Natural killer cell (primary cell): ENCODE measurements around the gene EFHC2. TPM values are rescaled to one million over a fixed set of nuclear protein-coding genes. Genes with fewer than 3 reads are reported as not detected.

ENCODE experiments used
- ATAC-seq, 3 donors: fragments of 150-1000 bp in 2 of 3; fragments of 200-7000 bp in 1 of 3; cut with Tn5 transposase; 1 replicate in 1 of 3; 2 replicates in 2 of 3; pipeline ENCODE4 v1.10.0; 2021; ENCODE audit warnings: mild to moderate bottlenecking in 2 of 3, moderate library complexity in 2 of 3
- DNase-seq, 2 donors: peaks; one replicate each; pipeline versions ENCODE4 v3.0.0 to v3.0.0-alpha.2; 2013 to 2021; ENCODE audit warnings: mixed read lengths in 1 of 2
- H3K27ac ChIP-seq: one replicate; pipeline ENCODE4 v1.5.1; 2013; ENCODE audit warnings: mild to moderate bottlenecking, low read length
- H3K27me3 ChIP-seq: one replicate; pipeline ENCODE4 v1.6.1; 2013; ENCODE audit warnings: low read length; ENCODE audit not compliant: control insufficient read depth, insufficient read depth
- H3K36me3 ChIP-seq: one replicate; pipeline ENCODE4 v1.6.1; 2013; ENCODE audit warnings: low read length; ENCODE audit not compliant: control insufficient read depth, insufficient read depth
- H3K4me1 ChIP-seq: one replicate; pipeline ENCODE4 v1.6.1; 2013; ENCODE audit warnings: low read length; ENCODE audit not compliant: control insufficient read depth, insufficient read depth
- H3K4me3 ChIP-seq: one replicate; pipeline ENCODE4 v1.5.1; 2013; ENCODE audit warnings: low read length
- H3K9me3 ChIP-seq: one replicate; pipeline ENCODE4 v1.6.1; 2013; ENCODE audit warnings: low read length; ENCODE audit not compliant: control insufficient read depth, insufficient read depth
- H3K27ac Mint-ChIP-seq, 2 donors: one replicate each; pipeline ENCODE4 v1.8.0; 2022; ENCODE audit warnings: mild to moderate bottlenecking in 2 of 2, mixed read lengths in 2 of 2, moderate library complexity in 1 of 2
- H3K27me3 Mint-ChIP-seq, 2 donors: one replicate each; pipeline ENCODE4 v1.8.0; 2022; ENCODE audit warnings: low read depth in 2 of 2, mixed read lengths in 2 of 2
- H3K36me3 Mint-ChIP-seq: one replicate; pipeline ENCODE4 v1.8.0; 2022; ENCODE audit warnings: mixed read lengths
- H3K4me1 Mint-ChIP-seq, 2 donors: one replicate each; pipeline ENCODE4 v1.8.0; 2022; ENCODE audit warnings: mixed read lengths in 2 of 2
- H3K4me3 Mint-ChIP-seq: one replicate; pipeline ENCODE4 v1.8.0; 2022; ENCODE audit warnings: mild to moderate bottlenecking, moderate library complexity, mixed read lengths
- H3K9me3 Mint-ChIP-seq, 2 donors: one replicate each; pipeline ENCODE4 v1.8.0; 2022; ENCODE audit warnings: mixed read lengths in 2 of 2
- WGBS: methylation state at CpG from one replicate; pipeline ENCODE4 v1.1.7; 2013; ENCODE audit warnings: missing lambda C conversion rate; ENCODE audit not compliant: insufficient coverage; 5-methylcytosine and 5-hydroxymethylcytosine counted together
- intact Hi-C: fragments of 100-400 bp; cut with micrococcal nuclease; formaldehyde crosslinking; loops from one replicate; pipeline ENCODE4 v1.14.2; 2022
- total RNA-seq, 4 donors: library from RNA; stranded (reverse); fragments of 120-200 nt in 1 of 4; gene quantifications; one replicate each; pipeline versions ENCODE4 v1.2.3 to v1.2.4, GENCODE V29; 2013 to 2022
- TF ChIP-seq, protein P1 (sequence below): fragments of 200-600 bp; IDR thresholded peaks from one replicate; pipeline ENCODE4 v1.8.0; 2022; ENCODE audit warnings: antibody characterized with exemption

The EFHC2 gene
- total RNA-seq, 3 donors from 2014 or later (not counting 1 experiment from before 2014, with no cell fraction given), result 5.7 to 9.1 (median 8.9) TPM

DNA sequence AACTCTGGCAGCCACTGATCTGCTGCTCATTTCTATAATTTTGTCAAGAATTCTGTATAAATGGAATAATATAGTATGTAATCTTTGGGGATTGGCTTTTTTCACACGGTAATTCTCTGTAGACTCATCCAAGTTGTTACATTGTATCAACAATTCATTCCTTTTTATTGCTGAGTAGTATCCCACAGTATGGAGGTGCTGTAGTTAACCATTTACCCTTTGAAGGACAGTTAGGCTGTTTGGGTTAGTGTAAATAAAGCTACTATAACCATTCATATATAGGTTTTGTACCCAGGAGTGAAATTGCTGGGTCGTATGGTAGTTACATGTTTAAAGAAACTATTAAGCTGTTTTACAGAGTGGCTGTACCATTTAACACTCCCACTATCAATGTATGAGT lies 213.3 kb downstream of the EFHC2 start:
- Mint-ChIP-seq H3K4me1 (no peaks in the 10 kb centered on the region), H3K9me3 (no peaks in the 10 kb centered on the region), H3K36me3 (no peaks in the 10 kb centered on the region), H3K27ac (no peak overlapping the region), H3K4me3 (no peak overlapping the region), H3K27me3 (peaks cover 3 to 31% of the 10 kb centered on the region in 2 donors)
- H3K9me3 ChIP-seq, result no peaks in the 10 kb centered on the region
- no peaks in the 10 kb centered on the region for H3K36me3 ChIP-seq
- TF ChIP-seq, protein P1, sequence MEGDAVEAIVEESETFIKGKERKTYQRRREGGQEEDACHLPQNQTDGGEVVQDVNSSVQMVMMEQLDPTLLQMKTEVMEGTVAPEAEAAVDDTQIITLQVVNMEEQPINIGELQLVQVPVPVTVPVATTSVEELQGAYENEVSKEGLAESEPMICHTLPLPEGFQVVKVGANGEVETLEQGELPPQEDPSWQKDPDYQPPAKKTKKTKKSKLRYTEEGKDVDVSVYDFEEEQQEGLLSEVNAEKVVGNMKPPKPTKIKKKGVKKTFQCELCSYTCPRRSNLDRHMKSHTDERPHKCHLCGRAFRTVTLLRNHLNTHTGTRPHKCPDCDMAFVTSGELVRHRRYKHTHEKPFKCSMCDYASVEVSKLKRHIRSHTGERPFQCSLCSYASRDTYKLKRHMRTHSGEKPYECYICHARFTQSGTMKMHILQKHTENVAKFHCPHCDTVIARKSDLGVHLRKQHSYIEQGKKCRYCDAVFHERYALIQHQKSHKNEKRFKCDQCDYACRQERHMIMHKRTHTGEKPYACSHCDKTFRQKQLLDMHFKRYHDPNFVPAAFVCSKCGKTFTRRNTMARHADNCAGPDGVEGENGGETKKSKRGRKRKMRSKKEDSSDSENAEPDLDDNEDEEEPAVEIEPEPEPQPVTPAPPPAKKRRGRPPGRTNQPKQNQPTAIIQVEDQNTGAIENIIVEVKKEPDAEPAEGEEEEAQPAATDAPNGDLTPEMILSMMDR, result no peak
- H3K27me3 ChIP-seq, result no peaks in the 10 kb centered on the region
- DNase-seq (no peak), ATAC-seq (no peak)
- H3K4me3 ChIP-seq, result no peak overlapping the region
- no peak overlapping the region for H3K27ac ChIP-seq
- no peaks in the 10 kb centered on the region for H3K4me1 ChIP-seq
- no CpG with 5 or more reads among the region's 2 CpGs for WGBS
- intact Hi-C loops, result no loop called here

DNA sequence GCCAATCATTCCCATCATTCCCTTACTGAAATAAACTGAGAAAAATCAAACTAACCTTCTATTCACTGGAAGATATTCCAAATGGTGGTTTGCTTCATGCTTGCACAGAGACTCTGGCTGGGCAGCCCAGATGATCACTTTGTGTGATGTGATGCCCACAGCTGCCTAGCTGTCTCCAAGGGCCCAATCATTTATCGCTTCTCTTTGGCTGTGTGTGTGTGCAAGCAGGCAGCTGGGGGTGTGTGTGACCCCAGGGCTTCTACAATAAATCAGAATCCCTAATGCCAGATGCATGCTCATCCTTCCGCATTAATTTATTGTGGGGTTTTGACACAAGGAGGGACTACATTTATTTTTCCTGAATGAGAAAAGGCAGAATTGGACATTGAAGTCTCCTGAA lies 230.1 kb downstream of the EFHC2 start:
- no peaks in the 10 kb centered on the region for H3K36me3 Mint-ChIP-seq
- H3K27me3 Mint-ChIP-seq, result peaks cover 0 to 16% of the 10 kb centered on the region in 2 donors
- 100% methylated on average over 1 of the region's 2 CpGs for WGBS
- H3K27ac Mint-ChIP-seq, result no peak overlapping the region
- Histone ChIP-seq H3K36me3 (no peaks in the 10 kb centered on the region), H3K27ac (no peak overlapping the region), H3K9me3 (no peaks in the 10 kb centered on the region), H3K4me3 (no peak overlapping the region), H3K27me3 (no peaks in the 10 kb centered on the region), H3K4me1 (no peaks in the 10 kb centered on the region)
- TF ChIP-seq, protein P1, result no peak
- ATAC-seq, result no peak
- intact Hi-C loops, result no loop called here
- DNase-seq, result no peak
- no peaks in the 10 kb centered on the region for H3K4me1 Mint-ChIP-seq
- H3K9me3 Mint-ChIP-seq, result no peaks in the 10 kb centered on the region
- H3K4me3 Mint-ChIP-seq, result no peak overlapping the region

DNA sequence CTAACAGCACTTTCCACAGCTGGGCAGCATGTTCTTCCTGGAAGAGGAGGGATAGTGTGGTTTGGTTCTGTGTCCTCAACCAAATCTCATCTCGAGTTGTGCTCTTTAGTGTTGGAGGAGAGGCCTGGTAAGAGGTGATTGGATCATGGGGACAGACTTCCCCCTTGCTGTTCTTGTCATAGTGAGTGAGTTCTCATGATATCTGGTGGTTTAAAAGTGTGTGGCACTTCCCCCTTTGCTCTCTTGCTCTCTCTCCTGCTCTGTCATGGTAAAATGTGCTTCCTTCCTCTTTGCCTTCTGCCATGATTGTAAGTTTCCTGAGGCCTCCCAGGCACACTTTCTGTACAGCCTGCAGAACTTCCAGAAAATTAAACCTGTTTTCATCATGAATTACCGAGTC lies 236.6 kb downstream of the EFHC2 start:
- no peak overlapping the region for H3K4me3 ChIP-seq
- no peaks in the 10 kb centered on the region for H3K27me3 ChIP-seq
- DNase-seq (no peak), ATAC-seq (no peak)
- no peak overlapping the region for H3K27ac ChIP-seq
- H3K9me3 Mint-ChIP-seq, result peaks cover 0 to 5% of the 10 kb centered on the region in 2 donors
- no peaks in the 10 kb centered on the region for H3K36me3 Mint-ChIP-seq
- H3K27me3 Mint-ChIP-seq, result peaks cover 4 to 18% of the 10 kb centered on the region in 2 donors
- TF ChIP-seq, protein P1, result no peak
- no peak overlapping the region for H3K4me3 Mint-ChIP-seq
- H3K4me1 Mint-ChIP-seq, result no peaks in the 10 kb centered on the region
- intact Hi-C loops, result no loop called here
- no peak overlapping the region for H3K27ac Mint-ChIP-seq
- H3K9me3 ChIP-seq, result no peaks in the 10 kb centered on the region
- 0% methylated on average over 1 of the region's 2 CpGs for WGBS
- no peaks in the 10 kb centered on the region for H3K36me3 ChIP-seq
- no peaks in the 10 kb centered on the region for H3K4me1 ChIP-seq

DNA sequence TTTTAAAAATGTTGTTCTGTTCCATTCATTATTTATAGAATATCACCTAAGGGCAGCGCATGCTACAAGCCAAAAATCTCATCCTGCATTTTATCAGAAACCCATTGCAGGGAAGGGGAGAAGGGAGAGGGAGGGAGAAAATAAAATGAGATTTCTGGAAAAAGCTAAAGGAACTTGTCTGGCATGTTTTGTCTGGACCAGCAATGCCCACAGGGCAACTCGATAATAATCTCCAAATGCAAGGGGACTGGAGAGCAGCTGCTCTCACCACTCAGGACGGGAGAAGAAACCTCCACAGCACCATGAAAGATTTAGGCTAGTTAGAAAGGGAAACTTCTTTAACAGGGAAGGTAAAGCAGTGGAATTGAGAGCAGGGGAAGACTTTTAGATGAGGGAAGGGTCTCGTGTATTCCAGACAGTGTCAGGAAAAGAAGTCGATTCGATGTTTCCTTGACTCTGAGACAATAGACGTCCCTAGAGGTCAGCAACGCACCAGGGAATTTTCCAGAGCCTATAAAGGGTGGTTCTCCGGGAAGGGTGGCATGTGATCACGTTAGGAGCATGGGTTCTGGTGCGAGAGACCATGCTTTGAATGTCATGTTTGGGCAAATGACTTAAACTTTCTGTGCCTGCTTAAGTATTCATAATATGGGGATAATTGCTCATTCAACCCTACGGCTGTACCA lies 238.1 kb downstream of the EFHC2 start:
- DNase-seq (no peak), ATAC-seq (no peak)
- no peaks in the 10 kb centered on the region for H3K4me1 Mint-ChIP-seq
- H3K36me3 ChIP-seq, result no peaks in the 10 kb centered on the region
- no peak overlapping the region for H3K4me3 ChIP-seq
- intact Hi-C loops, result no loop called here
- H3K27ac Mint-ChIP-seq, result no peak overlapping the region
- H3K9me3 ChIP-seq, result no peaks in the 10 kb centered on the region
- peaks cover 4 to 16% of the 10 kb centered on the region in 2 donors for H3K27me3 Mint-ChIP-seq
- no peaks in the 10 kb centered on the region for H3K36me3 Mint-ChIP-seq
- no peak overlapping the region for H3K27ac ChIP-seq
- TF ChIP-seq, protein P1, result no peak
- H3K4me1 ChIP-seq, result no peaks in the 10 kb centered on the region
- H3K9me3 Mint-ChIP-seq, result peaks cover 0 to 5% of the 10 kb centered on the region in 2 donors
- no peak overlapping the region for H3K4me3 Mint-ChIP-seq
- 90% methylated on average over 9 of the region's 12 CpGs for WGBS
- H3K27me3 ChIP-seq, result no peaks in the 10 kb centered on the region
